RWPE2 (cell line): ENCODE data around the gene ELFN1.

Source experiments
- ATAC-seq: fragments of 200-7000 bp; cut with Tn5 transposase; 3 replicates; pipeline ENCODE4 v1.9.1; 2021; ENCODE audit warnings: low read depth
- DNase-seq: peaks from one replicate; pipeline ENCODE4 v3.0.0-alpha.2; 2020; ENCODE audit warnings: low spot score
- H3K27ac ChIP-seq: fragments of 450-650 bp; 2 replicates; pipeline ENCODE4 v1.5.1; 2017; ENCODE audit warnings: mild to moderate bottlenecking; ENCODE audit not compliant: poor library complexity, severe bottlenecking
- H3K27me3 ChIP-seq: fragments of 250-450 bp; sonication (Bioruptor Pico); 2 replicates; pipeline ENCODE4 v1.5.1; 2021; ENCODE audit warnings: mild to moderate bottlenecking, moderate library complexity; ENCODE audit not compliant: insufficient read depth, poor library complexity, severe bottlenecking
- H3K36me3 ChIP-seq: fragments of 250-450 bp; sonication (Bioruptor Pico); 2 replicates; pipeline ENCODE4 v1.5.1; 2020; ENCODE audit warnings: low read depth, mild to moderate bottlenecking, moderate library complexity
- H3K4me1 ChIP-seq: fragments of 250-450 bp; sonication (Bioruptor Pico); 2 replicates; pipeline ENCODE4 v1.5.1; 2021; ENCODE audit warnings: mild to moderate bottlenecking, moderate library complexity; ENCODE audit not compliant: insufficient read depth, poor library complexity, severe bottlenecking
- H3K4me3 ChIP-seq: fragments of 250-450 bp; sonication (Bioruptor Pico); 2 replicates; pipeline ENCODE4 v1.5.1; 2021; ENCODE audit warnings: mild to moderate bottlenecking, moderate library complexity; ENCODE audit not compliant: severe bottlenecking
- H3K9me3 ChIP-seq: fragments of 250-450 bp; sonication (Bioruptor Pico); 2 replicates; pipeline ENCODE4 v1.5.1; 2021; ENCODE audit warnings: mild to moderate bottlenecking, moderate library complexity; ENCODE audit not compliant: severe bottlenecking
- TF ChIP-seq, protein P1 (sequence below): fragments of 450-650 bp; IDR thresholded peaks from one replicate; pipeline ENCODE4 v1.5.1; 2017; ENCODE audit warnings: mild to moderate bottlenecking, moderate library complexity; ENCODE audit not compliant: poor library complexity, severe bottlenecking

ELFN1 gene

DNA sequence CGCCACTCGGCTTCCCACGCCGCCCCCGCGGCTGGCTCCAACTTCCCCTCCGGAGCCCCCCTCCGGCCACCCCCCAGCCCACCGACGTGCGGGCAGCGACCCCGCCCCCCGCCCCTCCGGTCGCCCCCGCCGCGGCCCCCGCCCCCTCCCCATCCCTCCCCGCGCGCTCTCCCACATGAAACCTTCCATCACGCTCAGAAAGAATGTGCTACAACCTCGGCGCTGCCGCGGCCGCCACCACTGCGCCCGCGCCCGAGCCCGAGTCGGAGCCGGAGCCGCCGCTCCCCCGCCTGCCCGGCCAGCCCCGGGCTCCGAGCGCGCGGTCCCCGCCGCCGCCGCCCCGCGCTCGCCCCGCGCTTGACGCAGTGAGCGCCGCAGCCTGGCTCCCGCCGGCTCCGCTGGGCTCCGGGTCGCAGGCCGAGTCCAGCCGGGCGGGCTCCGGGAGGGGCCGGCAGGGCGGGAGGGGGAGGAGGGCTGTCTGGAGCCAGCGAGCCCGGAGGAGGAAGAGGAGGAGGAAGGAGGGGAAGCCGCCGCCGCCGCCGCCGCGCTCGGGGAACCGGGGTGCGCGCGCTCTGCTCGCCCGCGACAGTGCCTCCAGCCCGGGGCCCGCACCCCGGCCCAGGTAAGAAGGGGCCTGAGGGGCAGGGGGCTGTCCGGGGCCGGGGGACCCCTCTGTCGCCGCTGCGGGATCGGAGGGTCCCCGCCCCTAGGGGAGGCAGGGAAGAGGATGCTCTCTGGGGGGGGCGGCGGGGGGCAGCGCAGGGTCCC lies 4.3 kb upstream of the ELFN1 start:
- no peaks in the 10 kb centered on the region for H3K4me1 ChIP-seq
- peak overlapping the region; percentile 18 for H3K4me3 ChIP-seq

DNA sequence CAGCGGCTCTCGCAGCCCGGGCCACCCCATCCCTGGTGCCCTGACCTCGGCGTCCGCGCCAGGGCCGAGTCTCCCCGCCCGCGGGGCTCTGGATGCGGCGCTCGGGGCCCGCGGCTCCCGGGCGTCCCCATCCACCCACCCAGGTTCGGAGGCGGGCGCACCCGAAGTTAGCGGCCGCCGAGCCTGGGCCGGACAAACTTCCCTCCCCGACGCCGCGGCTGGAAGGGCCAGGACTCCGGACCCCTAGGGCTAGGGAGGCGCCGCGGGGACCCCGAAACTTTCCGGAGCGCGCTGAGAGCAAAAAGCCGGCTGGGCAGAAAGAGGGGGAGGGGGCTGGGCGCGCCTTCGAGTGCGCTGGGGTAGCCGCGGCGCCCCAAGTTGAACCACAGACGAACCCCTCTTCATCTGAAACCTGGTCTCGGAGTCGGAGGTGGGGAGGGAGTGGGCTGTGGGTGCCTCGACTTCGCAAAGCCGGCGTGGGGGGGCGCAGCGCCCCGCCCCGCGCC lies 3.7 kb upstream of the ELFN1 start:
- Histone ChIP-seq H3K36me3 (no peaks in the 10 kb centered on the region), H3K9me3 (no peaks in the 10 kb centered on the region), H3K4me3 (no peak overlapping the region), H3K27me3 (peaks cover 81% of the 10 kb centered on the region), H3K27ac (no peak overlapping the region), H3K4me1 (no peaks in the 10 kb centered on the region)
- ATAC-seq (0 out of 3 replicates have a peak, but pooled peaks have one; percentile 4), DNase-seq (peak; percentile 53)
- TF ChIP-seq, protein P1, sequence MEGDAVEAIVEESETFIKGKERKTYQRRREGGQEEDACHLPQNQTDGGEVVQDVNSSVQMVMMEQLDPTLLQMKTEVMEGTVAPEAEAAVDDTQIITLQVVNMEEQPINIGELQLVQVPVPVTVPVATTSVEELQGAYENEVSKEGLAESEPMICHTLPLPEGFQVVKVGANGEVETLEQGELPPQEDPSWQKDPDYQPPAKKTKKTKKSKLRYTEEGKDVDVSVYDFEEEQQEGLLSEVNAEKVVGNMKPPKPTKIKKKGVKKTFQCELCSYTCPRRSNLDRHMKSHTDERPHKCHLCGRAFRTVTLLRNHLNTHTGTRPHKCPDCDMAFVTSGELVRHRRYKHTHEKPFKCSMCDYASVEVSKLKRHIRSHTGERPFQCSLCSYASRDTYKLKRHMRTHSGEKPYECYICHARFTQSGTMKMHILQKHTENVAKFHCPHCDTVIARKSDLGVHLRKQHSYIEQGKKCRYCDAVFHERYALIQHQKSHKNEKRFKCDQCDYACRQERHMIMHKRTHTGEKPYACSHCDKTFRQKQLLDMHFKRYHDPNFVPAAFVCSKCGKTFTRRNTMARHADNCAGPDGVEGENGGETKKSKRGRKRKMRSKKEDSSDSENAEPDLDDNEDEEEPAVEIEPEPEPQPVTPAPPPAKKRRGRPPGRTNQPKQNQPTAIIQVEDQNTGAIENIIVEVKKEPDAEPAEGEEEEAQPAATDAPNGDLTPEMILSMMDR = no peak

More for the DNA sequence above, 4.3 kb upstream of the ELFN1 start:
- peaks cover 74% of the 10 kb centered on the region for H3K27me3 ChIP-seq
- H3K27ac ChIP-seq = no peak overlapping the region
- peak; percentile 55 for DNase-seq
- TF ChIP-seq, protein P1 = no peak
- no peaks in the 10 kb centered on the region for H3K36me3 ChIP-seq
- H3K9me3 ChIP-seq = no peaks in the 10 kb centered on the region
- no peak for ATAC-seq

DNA sequence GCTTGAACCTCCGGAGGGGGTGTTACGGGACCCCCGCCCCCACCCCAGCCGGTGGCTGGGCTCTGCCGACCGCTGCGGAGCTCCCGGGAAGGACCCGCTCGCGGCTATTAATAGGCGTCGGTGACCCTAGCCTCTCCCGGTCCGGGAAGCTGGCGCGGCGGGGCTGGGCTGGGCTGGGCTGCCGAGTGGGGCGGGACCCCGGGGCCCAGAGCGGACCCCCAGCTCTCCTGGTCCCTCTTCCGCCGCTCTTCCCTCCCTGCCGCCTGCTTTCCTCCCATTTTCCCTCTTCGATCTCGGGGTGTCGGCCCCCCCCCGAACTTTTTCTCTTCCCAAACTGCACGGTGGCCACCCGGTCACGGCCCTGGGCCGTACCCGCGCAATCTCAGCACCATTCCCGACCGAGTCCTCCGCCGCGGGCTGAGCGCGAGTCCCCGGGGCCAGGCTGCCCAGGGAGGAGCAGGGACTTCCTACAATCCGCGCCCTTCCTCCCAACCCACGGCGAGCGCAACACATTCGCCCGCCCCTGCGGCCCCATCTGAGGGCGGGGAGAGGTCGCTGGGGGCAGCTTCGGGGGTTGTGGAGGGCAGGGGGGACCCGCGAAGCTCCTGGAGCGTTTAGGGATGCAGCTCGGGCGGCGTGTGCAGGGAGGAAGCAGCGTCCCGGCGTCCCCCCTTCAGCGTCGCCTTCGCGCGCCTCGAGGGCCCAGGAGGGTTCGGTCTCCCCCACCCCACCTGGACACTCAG lies 3.1 kb upstream of the ELFN1 start:
- Histone ChIP-seq H3K36me3 (no peaks in the 10 kb centered on the region), H3K27me3 (peaks cover 87% of the 10 kb centered on the region), H3K4me1 (no peaks in the 10 kb centered on the region), H3K9me3 (no peaks in the 10 kb centered on the region), H3K4me3 (no peak overlapping the region), H3K27ac (no peak overlapping the region)
- TF ChIP-seq, protein P1 = no peak
- ATAC-seq = no peak
- peak; percentile 58 for DNase-seq

DNA sequence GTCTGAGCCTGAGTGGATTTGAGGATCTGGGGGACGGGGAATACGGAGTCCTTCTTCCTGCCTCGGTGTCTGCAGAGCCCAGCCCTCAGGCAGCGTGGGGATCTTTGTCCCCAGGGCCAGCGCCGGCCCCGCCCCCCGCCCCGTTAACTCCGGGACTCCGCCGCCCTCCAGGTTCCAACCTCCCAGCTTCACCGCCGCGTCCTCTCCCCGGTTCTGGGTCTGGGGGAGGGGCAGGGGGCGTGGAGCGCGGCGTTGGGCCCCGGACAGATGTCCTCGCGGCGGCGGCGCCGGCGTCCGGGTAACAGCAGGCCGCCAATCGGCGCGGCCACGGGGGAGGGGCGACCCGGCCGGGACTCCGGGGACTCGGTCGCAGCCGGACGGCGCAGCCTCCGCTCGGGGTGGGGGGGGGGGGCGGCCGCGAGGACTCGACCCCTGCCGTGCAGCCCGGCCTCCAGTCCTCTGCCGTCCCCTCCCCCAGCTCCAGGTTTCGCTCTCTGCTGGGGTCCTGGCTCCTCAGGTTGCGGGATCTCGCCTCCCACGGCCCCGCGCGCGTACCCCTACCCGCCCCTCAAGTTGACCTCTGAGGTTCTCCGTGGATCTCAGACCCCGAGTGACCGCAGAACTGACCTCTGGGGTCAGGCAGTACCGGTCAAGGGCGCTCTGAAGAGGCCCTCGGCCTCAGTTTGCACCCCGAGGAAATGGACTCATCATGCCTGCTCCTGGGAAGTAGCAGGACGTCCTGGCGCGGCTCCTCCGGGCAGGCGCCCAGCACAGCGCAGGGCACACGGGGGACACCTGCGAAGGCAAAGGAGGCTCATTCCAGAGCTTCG lies 2.3 kb upstream of the ELFN1 start:
- ATAC-seq = no peak
- DNase-seq = peak; percentile 47
- Histone ChIP-seq H3K4me1 (no peaks in the 10 kb centered on the region), H3K27ac (no peak overlapping the region), H3K27me3 (peaks cover 86% of the 10 kb centered on the region), H3K4me3 (no peak overlapping the region), H3K36me3 (no peaks in the 10 kb centered on the region), H3K9me3 (no peaks in the 10 kb centered on the region)
- TF ChIP-seq, protein P1 = no peak
